GM18505 (cell line): Measurements from ENCODE around the gene ACOT8.

Source experiments
- ATAC-seq: cut with Tn5 transposase; IDR thresholded peaks from one replicate; pipeline ENCODE4 v1.9.1; 2021; ENCODE audit not compliant: unreplicated experiment
- POLR2A ChIP-seq: IDR thresholded peaks from 4 replicates; pipeline ENCODE4 v1.6.1; 2011; ENCODE audit warnings: borderline replicate concordance; ENCODE audit not compliant: insufficient read depth, insufficient read length; ENCODE audit errors: extremely low read depth

ACOT8 gene

DNA sequence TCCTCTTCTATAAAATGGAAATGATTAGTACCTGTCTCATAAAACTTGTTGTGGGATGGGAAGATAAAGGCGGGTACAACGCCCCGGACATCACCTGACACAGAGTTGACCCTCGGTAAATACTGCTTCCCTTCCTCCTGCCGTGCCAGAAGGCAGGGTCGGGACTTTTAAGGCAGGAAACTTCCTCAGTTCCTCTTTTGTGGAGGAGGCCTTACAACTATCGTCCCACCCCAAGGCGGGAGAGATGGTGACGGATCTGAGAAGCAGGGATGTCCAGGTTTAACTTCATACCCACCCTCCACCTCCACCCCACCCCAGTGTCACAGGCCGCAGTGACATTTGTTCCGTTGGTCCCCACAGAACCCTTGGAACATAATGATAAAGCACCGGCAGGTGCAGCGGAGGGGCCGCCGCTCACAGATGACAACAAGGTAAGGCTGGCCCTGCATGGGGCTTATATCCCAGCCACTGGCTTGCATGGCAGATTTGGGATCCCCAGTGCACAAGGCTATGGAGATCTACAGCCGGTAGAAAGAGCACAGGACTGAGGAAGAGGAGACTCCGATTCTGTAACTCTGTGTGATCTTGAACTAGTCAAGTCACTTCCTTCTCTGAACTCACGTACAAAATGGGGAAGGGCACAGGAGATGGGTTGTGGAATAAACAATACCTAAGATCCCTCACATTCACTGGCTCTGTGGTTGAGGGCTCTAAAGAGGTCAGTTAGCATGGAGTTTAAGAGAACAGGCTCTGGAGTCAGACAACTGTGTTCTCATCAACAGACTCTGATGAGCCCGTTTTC, 64.7 kb downstream of the ACOT8 start:
- no peak for TF ChIP-seq POLR2A
- no peak for ATAC-seq
